GM19023 (cell line): ENCODE results near the gene OTUB2.
"Not testable (repeated sequence)": the region's sequence is repeated elsewhere in the genome, so short reads cannot be mapped to it uniquely, and the experiment has no call there.

Experiments
- ATAC-seq: cut with Tn5 transposase; IDR thresholded peaks from one replicate; pipeline ENCODE4 v1.9.1; 2021; ENCODE audit warnings: mild to moderate bottlenecking, moderate library complexity; ENCODE audit not compliant: unreplicated experiment

Gene OTUB2

DNA sequence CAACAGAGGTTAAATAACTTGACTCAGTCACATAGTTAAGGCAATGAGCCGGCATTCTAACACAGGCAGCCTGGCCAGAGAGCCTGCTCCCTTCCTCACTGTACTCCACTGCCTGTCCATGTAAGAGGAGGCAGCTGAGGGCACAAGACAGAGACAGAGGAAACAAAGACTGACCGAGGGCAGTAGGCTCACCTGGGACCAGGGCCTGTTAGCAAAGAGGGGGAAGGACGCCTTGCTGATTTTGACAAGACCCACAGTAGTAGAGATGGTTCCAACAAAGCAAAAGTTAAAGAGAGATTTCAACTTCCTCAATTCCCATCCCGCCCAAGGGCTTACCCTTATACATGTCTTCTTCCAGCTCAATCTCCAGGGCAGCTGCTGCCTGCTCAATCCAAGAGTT lies 26.5 kb downstream of the OTUB2 start:
- ATAC-seq: no peak

DNA sequence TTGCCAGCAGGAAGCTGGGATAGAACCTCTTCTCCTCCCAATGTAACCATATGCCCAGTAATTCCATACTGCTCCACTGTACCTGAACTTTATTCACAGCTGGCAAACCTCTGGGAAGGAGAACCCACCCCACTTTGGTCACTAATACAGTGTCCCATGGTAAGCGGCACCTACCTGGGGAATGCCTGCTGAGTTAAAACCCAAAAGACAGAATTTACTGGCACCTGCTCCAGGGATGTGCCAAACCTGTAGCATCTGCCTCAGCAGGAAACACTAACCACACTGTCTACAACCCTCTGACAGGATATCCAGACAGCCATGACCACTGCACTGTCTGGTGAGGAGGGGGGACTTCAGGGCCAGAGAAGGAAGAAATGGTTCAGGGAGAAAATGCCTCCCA lies 28.3 kb downstream of the OTUB2 start:
- ATAC-seq: no peak

GRCh38 chr14:94054936-94055335 lies 28.8 kb downstream of the OTUB2 start:
- no peak for ATAC-seq

DNA sequence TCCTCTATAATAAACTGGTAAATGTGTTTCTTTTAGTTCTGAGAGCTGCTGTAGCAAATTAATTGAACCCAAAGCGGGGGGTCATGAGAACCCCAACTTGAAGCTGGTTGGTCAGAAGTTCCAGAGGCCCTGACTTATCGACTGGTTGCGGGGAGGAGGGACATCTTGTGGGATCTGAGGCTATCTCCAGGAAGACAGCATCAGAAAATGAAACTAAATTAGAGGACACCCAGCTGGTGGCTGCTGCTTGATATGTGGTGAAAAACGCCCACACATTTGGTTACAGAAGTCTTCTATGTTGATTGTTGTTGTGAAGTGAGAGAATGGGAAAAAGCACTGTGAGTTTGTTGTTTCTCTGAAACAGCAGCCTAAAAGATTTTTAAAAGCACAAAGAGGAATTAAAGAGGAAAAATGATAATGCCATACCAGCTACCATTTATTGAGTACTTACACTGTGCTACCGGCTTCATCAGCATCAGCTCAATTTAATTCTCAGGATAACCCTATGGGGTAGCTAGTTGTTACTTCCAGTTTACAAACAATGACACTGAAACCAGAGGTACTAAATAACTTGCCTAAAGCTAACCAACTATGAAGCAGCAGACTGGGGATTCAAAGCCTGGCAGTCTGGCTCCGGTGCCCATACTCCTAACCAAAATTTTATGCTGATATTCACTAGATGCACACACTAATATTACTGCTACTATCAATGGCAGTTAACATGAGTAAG lies 30.6 kb downstream of the OTUB2 start:
- peak; percentile 84 for ATAC-seq

GRCh38 chr14:94058128-94058673 lies 32.1 kb downstream of the OTUB2 start:
- ATAC-seq: no peak

DNA sequence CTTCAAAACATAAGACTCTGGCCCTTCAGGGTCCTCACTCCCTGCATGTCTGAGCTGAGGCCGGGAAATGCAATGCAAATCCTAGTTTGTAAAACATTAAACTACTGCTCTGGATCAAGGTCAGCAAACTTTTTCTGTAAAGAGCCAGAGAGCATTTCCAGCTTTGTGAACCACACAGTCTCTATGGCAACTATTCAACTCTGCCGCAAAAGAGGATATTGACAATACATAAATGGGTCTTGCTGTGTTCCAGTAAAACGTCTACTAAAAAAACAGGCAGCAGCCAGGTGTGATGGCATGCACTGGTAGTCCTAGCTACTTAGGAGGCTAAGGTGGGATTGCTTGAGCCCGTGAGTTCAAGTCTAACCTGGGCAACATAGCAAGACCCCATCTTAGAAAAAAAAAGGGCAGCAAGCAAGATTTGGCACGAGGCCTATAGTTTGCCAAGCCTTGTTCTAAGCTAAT lies 32.6 kb downstream of the OTUB2 start:
- no peak for ATAC-seq

DNA sequence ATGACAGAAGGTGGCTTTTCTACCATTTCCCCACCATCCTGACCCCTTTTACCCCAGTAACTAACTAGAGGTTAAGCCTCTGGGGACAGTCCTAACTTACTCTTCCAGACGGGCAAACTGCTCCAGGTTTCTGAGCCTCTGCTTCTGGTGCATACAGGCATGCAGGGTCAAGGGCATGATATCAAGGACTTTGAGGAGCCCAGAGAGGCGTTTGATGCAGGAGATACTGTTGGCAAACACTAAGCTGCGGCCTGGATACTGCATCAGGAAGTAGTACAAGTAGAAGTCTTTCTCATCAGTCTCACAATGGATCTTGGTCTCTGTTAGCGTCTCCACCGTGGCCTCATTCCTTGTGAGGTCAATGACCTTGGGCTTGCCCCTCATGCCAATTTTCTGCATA lies 33.9 kb downstream of the OTUB2 start:
- no peak for ATAC-seq

- ATAC-seq: no peak
Observed at GRCh38 chr14:94062344-94062940, 36.3 kb downstream of the OTUB2 start.

DNA sequence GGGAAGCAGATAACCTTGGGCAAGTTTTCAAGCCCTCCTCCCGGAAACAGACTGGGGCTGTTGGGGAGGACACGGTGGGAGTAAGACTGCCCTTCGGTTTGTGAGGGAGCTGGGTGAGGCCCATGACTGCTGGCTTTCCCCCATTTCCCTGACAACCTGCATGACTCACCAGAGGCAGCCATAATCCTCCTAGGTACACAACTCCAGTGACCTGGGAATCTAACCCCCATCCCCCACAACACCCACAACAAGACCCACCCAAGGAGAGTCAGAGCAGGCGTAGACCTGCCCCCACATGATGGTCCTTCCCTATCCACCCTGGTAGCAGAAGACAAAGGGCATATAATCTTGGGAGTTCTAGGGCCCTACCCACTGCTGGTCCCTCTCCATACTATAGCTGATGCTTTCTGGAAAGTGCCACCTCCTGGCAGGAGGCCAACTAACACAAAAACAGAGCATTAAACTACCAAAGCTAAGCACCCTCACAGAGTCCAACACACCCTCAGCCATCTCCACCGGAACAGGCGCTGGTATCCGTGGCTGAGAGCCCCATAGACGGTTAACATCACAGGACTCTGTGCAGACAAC lies 40.0 kb downstream of the OTUB2 start:
- no peak for ATAC-seq

GRCh38 chr14:94072076-94072475 lies 45.9 kb downstream of the OTUB2 start:
- ATAC-seq: not testable (repeated sequence)

- ATAC-seq: no peak
Observed at GRCh38 chr14:94074534-94074933, 48.4 kb downstream of the OTUB2 start.

DNA sequence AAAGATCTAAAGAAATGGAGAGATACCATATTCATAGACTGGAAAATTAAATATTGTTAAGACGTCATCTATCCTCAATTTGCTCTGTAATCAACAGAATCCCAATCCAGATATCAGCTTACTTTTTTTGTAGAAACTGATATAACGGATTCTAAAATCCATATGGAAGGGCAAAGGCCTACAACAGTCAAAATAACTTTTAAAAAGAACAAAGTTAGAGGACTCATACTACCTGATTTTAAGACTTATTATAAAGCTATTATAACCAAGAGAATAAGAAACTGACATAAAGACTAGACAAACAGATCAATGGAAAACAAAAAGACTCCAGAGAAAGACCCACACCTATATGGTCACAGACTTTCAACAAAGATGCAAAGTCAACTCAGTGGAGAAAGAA lies 48.9 kb downstream of the OTUB2 start:
- ATAC-seq: no peak

DNA sequence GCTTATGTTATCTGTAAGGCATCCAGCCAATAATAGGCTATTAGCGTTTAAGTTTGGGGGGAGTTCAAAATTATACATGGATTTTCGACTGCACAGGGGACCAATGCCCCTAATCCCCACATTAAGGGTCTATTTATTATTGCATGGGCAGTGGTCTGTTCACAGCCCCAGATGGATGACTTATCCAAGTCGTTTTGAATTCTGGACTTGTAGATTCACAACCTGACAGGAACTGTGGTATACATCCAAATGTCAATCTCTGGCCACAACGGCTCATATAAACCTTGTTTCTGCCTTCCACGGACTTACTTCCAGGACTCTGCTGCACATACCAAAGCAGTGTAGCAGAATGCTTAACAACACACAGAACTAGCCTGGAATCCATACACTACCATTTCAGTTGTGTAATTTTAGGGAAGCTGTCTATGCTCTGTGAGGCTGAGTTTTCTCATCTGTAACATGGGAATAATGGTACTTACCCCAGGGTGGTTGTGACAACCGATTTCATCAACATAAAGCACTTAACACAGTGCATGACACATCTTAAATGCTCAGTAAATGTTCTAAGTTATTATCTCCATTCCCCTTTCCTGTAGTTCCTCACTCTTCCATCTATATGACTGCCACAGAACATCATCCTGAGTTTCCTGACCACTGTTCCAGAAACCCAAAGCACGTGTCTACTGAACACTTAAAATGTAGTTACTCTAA lies 51.1 kb downstream of the OTUB2 start:
- ATAC-seq: no peak

GRCh38 chr14:94077823-94078222 lies 51.7 kb downstream of the OTUB2 start:
- no peak for ATAC-seq

DNA sequence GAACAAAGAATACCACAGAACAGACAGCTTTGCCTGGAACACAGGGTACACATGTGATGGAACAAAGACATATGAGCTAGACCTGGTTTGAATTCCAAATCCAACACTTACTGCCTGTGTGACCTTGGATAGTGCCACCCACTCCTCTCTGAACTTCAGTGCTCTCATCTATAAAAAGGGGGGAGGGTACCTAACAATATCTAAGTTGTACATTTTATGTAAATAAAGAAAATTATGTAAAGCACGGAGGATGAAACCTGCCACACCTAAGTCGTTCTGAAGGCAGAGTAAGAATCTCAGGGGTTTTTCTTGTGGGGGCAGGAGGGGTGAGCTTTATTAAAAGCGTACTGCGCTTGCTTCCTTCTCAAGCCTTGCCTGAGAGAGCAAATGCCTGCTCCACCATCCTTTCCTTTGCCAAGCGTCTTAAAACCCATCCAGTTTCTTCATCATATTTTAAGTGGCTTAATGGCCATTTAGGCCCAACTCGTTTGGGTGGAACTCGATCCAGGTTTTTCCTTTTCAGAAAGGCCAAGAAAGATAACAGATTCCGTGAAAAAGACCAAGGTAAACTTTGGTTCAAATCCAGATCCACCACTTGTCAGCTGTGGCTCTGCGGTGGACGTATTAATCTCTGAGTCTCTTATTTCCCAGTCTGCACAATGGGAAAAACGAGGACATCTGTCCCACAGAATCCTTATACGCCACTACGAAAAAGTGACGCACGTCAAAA lies 53.9 kb downstream of the OTUB2 start:
- ATAC-seq: no peak

- peak; percentile 98 for ATAC-seq
Observed at GRCh38 chr14:94080621-94081385, 54.7 kb downstream of the OTUB2 start, which contains the start of the genes DDX24 and IFI27L1. Gene DDX24 (minus strand): TSS chr14:94081202. CDS start chr14:94079742, 1,460 bp downstream. Gene IFI27L1 (plus strand): TSS chr14:94081310. CDS start chr14:94096938, 15,628 bp downstream.

DNA sequence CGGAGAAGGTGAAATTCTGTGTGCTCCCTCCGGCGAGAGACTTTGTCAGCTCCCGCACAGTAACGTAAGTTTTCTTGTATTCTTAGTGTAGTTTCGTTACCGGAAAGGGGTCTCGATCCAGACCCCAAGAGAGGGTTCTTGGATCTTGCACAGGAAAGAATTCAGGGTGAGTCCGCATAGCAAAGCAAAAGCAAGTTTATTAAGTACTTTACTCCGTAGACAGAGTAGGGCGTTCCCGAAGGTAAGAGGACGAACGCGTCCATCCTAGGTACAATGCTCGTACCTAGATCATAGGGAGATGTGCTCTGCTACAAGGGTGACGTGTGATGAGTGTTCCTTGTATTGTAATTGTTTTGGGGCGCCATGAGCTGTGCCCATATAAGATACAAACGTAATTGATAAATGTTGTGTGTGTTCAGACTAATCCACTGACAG lies 55.3 kb downstream of the OTUB2 start:
- ATAC-seq: peak; percentile 24

GRCh38 chr14:94087891-94088290 lies 61.8 kb downstream of the OTUB2 start:
- ATAC-seq: no peak

DNA sequence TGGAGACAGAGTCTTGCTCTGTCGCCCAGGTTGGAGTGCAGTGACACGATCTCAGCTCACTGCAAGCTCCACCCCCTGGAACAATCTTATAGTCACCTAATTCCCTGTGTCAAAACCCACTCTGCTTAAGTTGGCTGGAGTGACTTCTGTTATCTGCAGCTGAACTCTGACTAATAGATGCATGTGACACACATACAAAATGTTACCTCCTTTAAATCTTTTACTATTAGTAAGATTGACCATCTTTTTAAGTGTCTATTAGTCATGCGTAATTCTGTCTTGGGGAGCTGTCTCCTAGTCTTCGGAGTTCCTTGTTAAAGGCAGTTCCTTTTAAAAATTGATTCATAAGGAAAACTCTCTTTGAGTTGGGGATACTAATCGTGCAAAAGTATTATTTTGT lies 62.4 kb downstream of the OTUB2 start:
- no peak for ATAC-seq

GRCh38 chr14:94089479-94089878 lies 63.3 kb downstream of the OTUB2 start:
- no peak for ATAC-seq
